ENCODE measurements around the gene TTC6. TPM values are rescaled to one million over a fixed set of nuclear protein-coding genes. Genes with fewer than 3 reads are reported as not detected.

TTC6 gene
- total and polyA plus RNA-seq, 5 experiments from 2014 or later = not detected

GRCh38 chr14:37623426-37623951 is 28.1 kb downstream of the TTC6 start:
- peaks cover 0 to 12% (median 1%) of the 10 kb centered on the region in 3 donors for H3K36me3 Mint-ChIP-seq
- peaks cover 19 to 54% (median 24%) of the 10 kb centered on the region in 5 donors for H3K27me3 Mint-ChIP-seq
- peaks cover 0 to 23% (median 7%) of the 10 kb centered on the region in 9 donors for H3K9me3 Mint-ChIP-seq
- no peak overlapping the region for H3K4me3 Mint-ChIP-seq
- POLR2A ChIA-PET = no interaction called here
- no peak overlapping the region for H3K27ac Mint-ChIP-seq
- peaks cover 0 to 1% (median 0%) of the 10 kb centered on the region in 4 donors for H3K4me1 Mint-ChIP-seq
- DNase-seq (no peak), ATAC-seq (no peak)

GRCh38 chr14:37623971-37624370 is 28.5 kb downstream of the TTC6 start:
- Mint-ChIP-seq H3K4me1 (peaks cover 0 to 1% (median 0%) of the 10 kb centered on the region in 4 donors), H3K27me3 (peaks cover 19 to 49% (median 24%) of the 10 kb centered on the region in 5 donors), H3K4me3 (no peak overlapping the region), H3K27ac (no peak overlapping the region), H3K9me3 (peaks cover 0 to 22% (median 9%) of the 10 kb centered on the region in 9 donors), H3K36me3 (peaks cover 0 to 7% (median 1%) of the 10 kb centered on the region in 3 donors)
- ATAC-seq (no peak), DNase-seq (no peak)
- POLR2A ChIA-PET = no interaction called here

DNA sequence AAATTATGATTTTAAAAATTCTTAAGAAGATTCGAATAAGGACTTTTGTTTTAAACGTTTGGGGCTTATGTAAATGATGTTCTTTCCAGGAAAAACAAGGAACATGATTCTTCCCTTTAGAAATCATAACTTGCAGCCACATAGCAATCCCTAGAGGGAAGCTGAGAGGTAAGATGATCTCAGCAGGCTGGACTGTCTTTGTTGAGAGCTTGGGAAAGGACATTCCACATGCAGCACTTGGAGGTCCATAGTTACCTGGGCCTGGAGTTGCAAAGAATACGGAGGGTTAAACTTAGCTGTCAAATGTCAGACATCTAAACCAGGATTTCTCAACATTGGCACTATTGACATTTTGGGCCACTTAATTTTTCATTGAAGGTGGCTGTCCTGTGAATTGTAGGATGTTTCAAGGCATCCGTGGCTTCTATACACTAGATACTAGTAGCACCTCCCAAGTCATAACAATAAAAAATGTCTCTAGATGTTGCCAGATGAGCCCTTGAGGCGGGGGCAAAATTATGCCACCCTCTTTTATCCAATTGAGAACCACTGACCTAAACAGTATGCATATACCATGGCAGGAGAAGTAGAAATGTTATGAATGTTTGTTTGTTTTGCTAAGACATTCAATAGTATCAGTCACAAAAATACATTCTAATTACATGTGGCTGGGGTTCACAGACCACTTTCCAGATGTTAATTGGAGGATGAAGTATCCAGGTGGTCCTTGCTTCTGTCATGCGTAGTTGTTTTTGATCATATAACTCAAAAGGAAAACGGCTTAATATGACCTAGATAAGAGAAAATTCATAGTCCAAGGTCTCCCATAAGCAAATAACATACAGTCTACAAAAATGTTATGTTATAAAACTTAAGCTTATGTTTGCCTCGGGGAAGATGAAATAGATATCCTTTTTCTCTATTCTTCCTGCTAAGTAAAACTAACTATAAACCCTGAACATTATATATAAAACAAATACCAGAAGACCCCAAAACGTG is 30.5 kb downstream of the TTC6 start:
- Mint-ChIP-seq H3K36me3 (peaks cover 0 to 1% (median 0%) of the 10 kb centered on the region in 3 donors), H3K4me3 (no peak overlapping the region), H3K4me1 (peaks cover 0 to 1% (median 0%) of the 10 kb centered on the region in 4 donors), H3K9me3 (peaks cover 0 to 24% (median 19%) of the 10 kb centered on the region in 9 donors), H3K27ac (no peak overlapping the region), H3K27me3 (peaks cover 11 to 37% (median 20%) of the 10 kb centered on the region in 5 donors)
- ATAC-seq = no peak
- POLR2A ChIA-PET = no interaction called here
- DNase-seq = no peak

- DNase-seq = no peak
- no peak for ATAC-seq
- peaks cover 0 to 14% (median 4%) of the 10 kb centered on the region in 5 donors for H3K27me3 Mint-ChIP-seq
- no peak overlapping the region for H3K4me3 Mint-ChIP-seq
- peaks cover 3 to 26% (median 9%) of the 10 kb centered on the region in 9 donors for H3K9me3 Mint-ChIP-seq
- no peak overlapping the region for H3K27ac Mint-ChIP-seq
- POLR2A ChIA-PET = no interaction called here
- peaks cover 0 to 4% (median 0%) of the 10 kb centered on the region in 3 donors for H3K36me3 Mint-ChIP-seq
- H3K4me1 Mint-ChIP-seq = no peaks in the 10 kb centered on the region
Measured at GRCh38 chr14:37637341-37637740, 41.9 kb downstream of the TTC6 start.

- Mint-ChIP-seq H3K27me3 (peaks cover 0 to 14% (median 2%) of the 10 kb centered on the region in 5 donors), H3K4me1 (no peaks in the 10 kb centered on the region), H3K9me3 (peaks cover 6 to 26% (median 11%) of the 10 kb centered on the region in 9 donors), H3K36me3 (peaks cover 0 to 4% (median 0%) of the 10 kb centered on the region in 3 donors), H3K27ac (no peak overlapping the region), H3K4me3 (no peak overlapping the region)
- ATAC-seq (no peak), DNase-seq (no peak)
- POLR2A ChIA-PET = no interaction called here
Measured at GRCh38 chr14:37638599-37638998, 43.2 kb downstream of the TTC6 start.

DNA sequence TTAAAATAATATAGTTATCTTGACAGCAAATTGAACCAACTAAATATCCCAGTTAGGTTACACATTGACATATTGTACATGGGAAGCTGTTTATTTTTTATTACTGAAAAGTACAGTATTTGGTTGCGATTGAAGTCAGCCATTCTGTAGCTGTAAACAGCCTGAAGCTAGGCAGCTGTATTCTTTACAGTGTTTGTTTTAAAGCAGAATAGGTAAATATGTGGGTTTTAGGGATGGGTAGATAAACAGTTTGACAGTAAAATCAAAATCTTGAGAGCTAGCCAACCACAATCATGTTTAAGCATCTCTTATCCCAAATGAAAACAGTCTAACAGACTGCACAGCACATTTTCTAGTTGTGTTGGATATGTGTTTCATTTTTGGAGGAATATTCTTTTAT is 45.7 kb downstream of the TTC6 start:
- H3K27me3 Mint-ChIP-seq = peaks cover 0 to 8% (median 0%) of the 10 kb centered on the region in 5 donors
- POLR2A ChIA-PET = no interaction called here
- H3K4me3 Mint-ChIP-seq = no peak overlapping the region
- H3K9me3 Mint-ChIP-seq = peaks cover 0 to 9% (median 5%) of the 10 kb centered on the region in 9 donors
- no peaks in the 10 kb centered on the region for H3K4me1 Mint-ChIP-seq
- no peak overlapping the region for H3K27ac Mint-ChIP-seq
- H3K36me3 Mint-ChIP-seq = peaks cover 0 to 4% (median 0%) of the 10 kb centered on the region in 3 donors
- no peak for ATAC-seq
- no peak for DNase-seq

DNA sequence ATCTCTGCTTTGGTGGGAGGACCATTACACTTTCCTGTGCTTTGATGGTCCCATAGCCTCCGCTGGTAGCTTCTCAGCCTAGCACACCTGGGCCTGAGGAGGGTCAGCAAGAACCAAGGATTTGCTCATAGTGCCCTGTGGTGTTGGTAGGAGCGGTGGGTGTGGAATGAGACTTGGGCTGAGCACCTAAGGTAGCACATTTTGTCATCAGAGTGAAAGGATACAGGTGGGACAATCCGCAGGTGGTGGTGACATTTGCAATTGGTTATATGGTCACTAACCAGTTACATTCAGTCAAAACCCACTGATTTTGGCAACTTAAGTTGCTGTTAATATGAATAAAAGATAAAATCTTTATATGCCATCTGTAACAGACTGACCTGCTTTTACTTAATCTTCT is 46.7 kb downstream of the TTC6 start:
- DNase-seq = no peak
- Mint-ChIP-seq H3K4me1 (no peaks in the 10 kb centered on the region), H3K36me3 (no peaks in the 10 kb centered on the region), H3K4me3 (no peak overlapping the region), H3K27ac (no peak overlapping the region), H3K9me3 (peaks cover 0 to 5% (median 3%) of the 10 kb centered on the region in 9 donors), H3K27me3 (peaks cover 0 to 5% (median 0%) of the 10 kb centered on the region in 5 donors)
- ATAC-seq = no peak
- POLR2A ChIA-PET = no interaction called here

GRCh38 chr14:37643701-37644100 is 48.3 kb downstream of the TTC6 start:
- no peak overlapping the region for H3K27ac Mint-ChIP-seq
- no peaks in the 10 kb centered on the region for H3K4me1 Mint-ChIP-seq
- no peak overlapping the region for H3K4me3 Mint-ChIP-seq
- H3K9me3 Mint-ChIP-seq = peaks cover 0 to 5% (median 3%) of the 10 kb centered on the region in 9 donors
- POLR2A ChIA-PET = no interaction called here
- H3K27me3 Mint-ChIP-seq = peaks cover 0 to 5% (median 0%) of the 10 kb centered on the region in 5 donors
- no peak for ATAC-seq
- no peaks in the 10 kb centered on the region for H3K36me3 Mint-ChIP-seq
- DNase-seq = no peak

Other genes with a start within 250 kb of the TTC6 start
- not detected for gene FOXA1, start 380 bp upstream of the TTC6 start, total RNA-seq
- not detected for gene FOXA1, start 380 bp upstream of the TTC6 start, polyA plus RNA-seq